Stimulated activated memory B cell treated with anti-CD40 and anti-IgM and Interleukin-4, amounts not matched to agents 10 μg/mL and 1 μg/mL and 100 μg/mL, for 72 hours (primary cell): ENCODE data around the gene TEX35.
"Not testable (repeated sequence)": the region's sequence is repeated elsewhere in the genome, so short reads cannot be mapped to it uniquely, and the experiment has no call there.

Experiments
- ATAC-seq: fragments of 150-1000 bp; cut with Tn5 transposase; 2 replicates; pipeline ENCODE4 v1.10.0; 2021
- H3K27ac Mint-ChIP-seq: one replicate; pipeline ENCODE4 v1.8.0; 2022; ENCODE audit warnings: mild to moderate bottlenecking, mixed read lengths
- H3K27me3 Mint-ChIP-seq: one replicate; pipeline ENCODE4 v1.8.0; 2022; ENCODE audit warnings: mixed read lengths
- H3K36me3 Mint-ChIP-seq: one replicate; pipeline ENCODE4 v1.8.0; 2022; ENCODE audit warnings: mixed read lengths
- H3K4me1 Mint-ChIP-seq: one replicate; pipeline ENCODE4 v1.8.0; 2022; ENCODE audit warnings: mixed read lengths
- H3K4me3 Mint-ChIP-seq: one replicate; pipeline ENCODE4 v1.8.0; 2022; ENCODE audit warnings: mild to moderate bottlenecking, moderate library complexity, mixed read lengths
- H3K9me3 Mint-ChIP-seq: one replicate; pipeline ENCODE4 v1.8.0; 2022; ENCODE audit warnings: mixed read lengths

The TEX35 gene

DNA sequence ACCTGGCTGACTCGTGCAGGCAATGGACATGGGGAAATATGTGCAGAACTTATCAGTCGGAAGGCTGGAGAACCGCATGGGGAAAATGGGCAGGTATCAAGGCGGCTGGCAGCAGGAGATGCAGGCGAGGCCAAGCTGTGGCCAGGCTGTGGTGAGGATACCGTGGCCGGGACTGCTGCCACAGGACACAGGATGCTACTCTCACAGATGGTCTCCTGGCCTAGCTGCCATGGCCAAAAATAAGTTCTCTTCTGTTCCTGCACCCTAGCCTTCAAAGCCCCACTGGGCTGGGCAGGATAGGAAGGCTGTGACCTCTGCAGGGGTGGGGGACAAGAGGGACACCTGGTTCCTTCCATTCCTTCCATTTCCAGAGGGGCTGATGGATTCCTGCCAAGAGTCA lies 26.4 kb downstream of the TEX35 start:
- no peaks in the 10 kb centered on the region for H3K27me3 Mint-ChIP-seq
- no peaks in the 10 kb centered on the region for H3K36me3 Mint-ChIP-seq
- no peak overlapping the region for H3K27ac Mint-ChIP-seq
- no peaks in the 10 kb centered on the region for H3K9me3 Mint-ChIP-seq
- no peak for ATAC-seq
- H3K4me1 Mint-ChIP-seq = peaks cover 23% of the 10 kb centered on the region
- no peak overlapping the region for H3K4me3 Mint-ChIP-seq

DNA sequence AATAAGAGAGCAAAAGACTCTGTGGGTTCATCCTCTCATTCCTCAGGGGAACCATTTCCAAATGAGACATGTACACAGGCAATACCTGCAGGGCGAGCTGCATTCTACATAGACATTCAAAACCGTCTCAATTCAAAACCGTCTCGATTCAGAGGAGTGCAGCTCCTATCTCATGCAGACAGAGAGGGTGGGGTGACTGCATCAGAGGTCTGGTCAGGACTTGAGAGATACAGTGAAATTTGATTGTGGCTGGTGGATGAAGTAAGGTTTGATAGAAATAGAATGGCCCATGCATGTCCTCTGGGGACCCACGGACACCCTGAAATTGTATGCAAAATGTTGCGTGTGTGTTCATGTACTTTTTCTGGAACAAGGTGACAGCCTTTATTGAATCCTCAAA lies 27.3 kb downstream of the TEX35 start:
- Mint-ChIP-seq H3K36me3 (peaks cover 4% of the 10 kb centered on the region), H3K9me3 (no peaks in the 10 kb centered on the region), H3K4me1 (peaks cover 32% of the 10 kb centered on the region), H3K4me3 (no peak overlapping the region), H3K27ac (no peak overlapping the region), H3K27me3 (no peaks in the 10 kb centered on the region)
- ATAC-seq = no peak

DNA sequence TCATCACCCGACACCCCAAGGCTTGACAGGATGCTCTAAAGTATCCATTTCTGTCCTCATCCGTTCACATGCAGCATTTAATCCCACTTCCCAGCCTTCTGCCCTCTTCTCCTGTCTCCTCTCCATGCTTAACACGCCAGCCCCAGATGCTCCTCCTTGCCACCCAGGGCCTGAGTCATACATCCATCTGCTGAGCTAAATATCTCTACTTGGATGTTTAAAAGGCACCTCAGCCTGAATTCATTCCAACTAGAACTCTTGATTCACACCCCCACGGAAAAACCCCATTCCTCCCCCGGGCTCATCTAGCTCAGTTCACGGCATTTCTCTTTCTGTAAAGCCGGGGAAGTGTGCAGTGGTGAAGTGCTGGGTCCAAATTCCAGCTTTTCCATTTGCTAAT lies 27.7 kb downstream of the TEX35 start:
- Mint-ChIP-seq H3K4me1 (peaks cover 36% of the 10 kb centered on the region), H3K27ac (peak overlapping the region; percentile 96), H3K27me3 (no peaks in the 10 kb centered on the region), H3K36me3 (peaks cover 8% of the 10 kb centered on the region), H3K9me3 (no peaks in the 10 kb centered on the region), H3K4me3 (no peak overlapping the region)
- ATAC-seq = no peak

DNA sequence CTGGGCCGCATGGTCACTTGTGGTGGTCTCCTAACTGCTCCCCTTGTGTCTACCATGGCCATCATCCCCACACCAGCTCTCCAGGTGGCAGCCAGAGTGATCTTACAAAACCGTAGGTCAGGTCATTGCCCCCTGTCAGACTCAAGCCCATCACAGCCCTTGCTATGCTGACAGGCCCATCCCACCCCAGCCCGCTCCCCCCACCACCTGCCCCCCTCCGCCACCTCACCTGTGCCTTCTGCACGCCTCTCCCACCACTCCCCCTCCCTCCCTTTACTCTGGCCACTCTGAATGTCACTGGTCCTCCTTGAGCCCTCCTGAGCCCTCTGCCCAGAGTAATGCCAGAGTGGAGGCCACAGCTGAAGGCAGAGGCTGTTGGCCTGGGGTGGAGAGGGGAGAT lies 28.5 kb downstream of the TEX35 start:
- peak overlapping the region; percentile 98 for H3K4me3 Mint-ChIP-seq
- peak overlapping the region; percentile 96 for H3K27ac Mint-ChIP-seq
- no peak for ATAC-seq
- H3K36me3 Mint-ChIP-seq = peaks cover 16% of the 10 kb centered on the region
- peaks cover 42% of the 10 kb centered on the region for H3K4me1 Mint-ChIP-seq
- no peaks in the 10 kb centered on the region for H3K9me3 Mint-ChIP-seq
- no peaks in the 10 kb centered on the region for H3K27me3 Mint-ChIP-seq

DNA sequence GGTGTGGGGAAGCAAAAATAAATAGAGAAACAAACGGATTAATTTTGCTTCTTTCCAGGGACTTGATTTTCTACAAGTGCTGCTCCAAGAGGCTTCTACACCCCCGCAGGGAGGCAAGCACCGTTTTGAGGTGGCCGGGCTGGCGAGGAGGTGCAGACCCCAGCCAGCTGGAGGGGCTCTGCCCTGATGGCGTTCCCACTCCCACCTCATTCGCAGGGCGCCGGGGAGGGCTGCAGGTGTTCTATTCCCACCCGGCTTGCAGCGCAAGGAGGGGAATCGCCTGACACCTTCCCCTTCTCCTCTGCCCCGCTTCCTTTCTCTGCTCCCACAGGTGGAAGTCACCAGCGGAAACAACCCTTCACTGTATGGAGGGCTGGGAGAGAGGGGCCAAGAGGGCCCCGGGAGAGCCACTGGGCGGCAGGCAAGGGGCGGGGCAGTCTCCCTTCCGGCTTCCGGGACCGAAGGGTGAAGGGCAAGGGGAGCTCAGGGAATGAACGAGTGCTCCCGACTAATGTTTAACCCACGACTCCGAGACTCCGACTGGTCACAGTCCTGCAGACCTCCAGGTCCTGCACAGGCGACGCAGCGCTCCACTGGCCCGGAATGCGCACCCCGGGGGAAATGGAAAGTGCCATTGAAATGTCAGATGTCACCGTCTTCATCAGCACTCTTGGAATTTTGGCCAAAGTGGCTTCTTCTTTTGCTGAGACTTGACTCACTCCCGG lies 29.1 kb downstream of the TEX35 start:
- Mint-ChIP-seq H3K27me3 (no peaks in the 10 kb centered on the region), H3K36me3 (peaks cover 22% of the 10 kb centered on the region), H3K9me3 (no peaks in the 10 kb centered on the region), H3K4me1 (peaks cover 42% of the 10 kb centered on the region), H3K27ac (peak overlapping the region; percentile 96), H3K4me3 (peak overlapping the region; percentile 98)
- ATAC-seq = peak; percentile 61

DNA sequence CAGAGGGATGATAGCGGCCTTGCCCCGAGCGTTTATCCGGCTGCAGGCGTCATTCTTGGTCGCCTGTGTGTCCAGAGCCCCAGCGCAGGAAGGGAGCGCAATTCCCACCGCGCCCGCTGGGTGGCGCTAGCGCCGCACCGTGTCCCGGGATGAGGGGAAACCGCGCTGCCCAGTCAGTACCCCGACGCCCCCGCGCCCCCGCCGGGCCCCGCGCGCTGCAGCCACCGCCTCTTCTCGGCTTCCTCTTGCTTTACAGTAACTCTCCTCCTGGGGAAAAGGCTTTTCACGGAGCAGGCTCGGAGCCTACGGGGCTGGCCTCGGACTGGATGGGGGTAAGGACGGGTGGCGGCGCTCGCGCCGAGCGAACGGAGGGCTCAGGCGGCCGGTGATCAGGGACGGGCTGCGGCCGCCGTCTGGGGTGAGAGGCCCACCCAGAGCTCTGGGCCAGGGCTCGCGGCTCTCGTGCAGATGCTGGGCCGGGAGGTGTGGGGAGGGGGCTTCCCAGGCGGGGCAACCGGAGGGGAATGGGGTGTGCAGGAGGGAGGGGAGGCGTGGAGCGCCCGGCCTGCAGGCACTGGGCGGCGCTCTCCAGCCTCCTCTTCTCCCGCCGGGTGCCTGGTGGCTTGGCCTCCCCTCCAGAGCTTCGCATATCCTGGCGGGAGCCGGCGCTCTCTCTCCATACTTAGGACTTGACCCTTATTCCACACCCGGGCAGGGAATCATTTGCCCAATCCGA lies 29.8 kb downstream of the TEX35 start:
- peaks cover 29% of the 10 kb centered on the region for H3K36me3 Mint-ChIP-seq
- peak overlapping the region; percentile 98 for H3K4me3 Mint-ChIP-seq
- peak; percentile 89 for ATAC-seq
- peaks cover 43% of the 10 kb centered on the region for H3K4me1 Mint-ChIP-seq
- peak overlapping the region; percentile 96 for H3K27ac Mint-ChIP-seq
- H3K9me3 Mint-ChIP-seq = no peaks in the 10 kb centered on the region
- no peaks in the 10 kb centered on the region for H3K27me3 Mint-ChIP-seq

DNA sequence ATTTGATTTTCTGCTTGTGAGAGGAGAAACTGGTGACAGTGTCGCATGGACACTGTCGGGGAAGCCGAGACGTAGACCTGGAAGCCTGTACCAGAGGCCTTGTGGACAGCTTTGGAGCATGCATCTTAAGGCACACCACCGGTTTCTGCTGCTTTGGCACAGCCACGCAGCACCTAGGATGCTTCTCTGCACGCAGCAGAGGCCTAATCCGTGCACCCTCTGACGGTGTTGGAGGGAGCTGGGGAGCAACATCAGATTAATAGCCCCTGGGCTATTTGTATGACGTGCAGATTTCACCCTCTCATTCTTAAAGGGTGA lies 30.3 kb downstream of the TEX35 start:
- Mint-ChIP-seq H3K27me3 (no peaks in the 10 kb centered on the region), H3K4me3 (peak overlapping the region; percentile 98), H3K4me1 (peaks cover 48% of the 10 kb centered on the region), H3K27ac (peak overlapping the region; percentile 96), H3K36me3 (peaks cover 34% of the 10 kb centered on the region), H3K9me3 (no peaks in the 10 kb centered on the region)
- peak; percentile 70 for ATAC-seq

DNA sequence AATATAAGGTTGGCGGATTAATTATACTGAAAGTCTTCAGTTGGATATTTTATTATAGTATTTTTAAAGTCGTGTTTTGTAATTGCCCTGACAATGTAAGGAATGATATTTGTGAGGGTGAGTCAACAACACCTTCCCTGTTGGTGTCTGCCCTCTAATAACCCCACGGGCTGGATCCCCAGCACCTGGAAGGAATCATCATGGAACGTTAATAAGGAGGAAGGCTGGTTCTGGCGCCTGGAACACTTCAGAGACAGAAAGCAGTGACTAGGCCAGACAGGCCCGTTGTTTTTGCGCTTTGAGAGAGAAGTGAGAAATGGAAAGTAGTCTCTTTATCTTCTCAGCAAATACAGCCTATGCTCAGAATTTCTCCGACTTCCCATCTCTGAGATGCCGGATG lies 31.6 kb downstream of the TEX35 start:
- no peak for ATAC-seq
- H3K4me3 Mint-ChIP-seq = peak overlapping the region; percentile 98

DNA sequence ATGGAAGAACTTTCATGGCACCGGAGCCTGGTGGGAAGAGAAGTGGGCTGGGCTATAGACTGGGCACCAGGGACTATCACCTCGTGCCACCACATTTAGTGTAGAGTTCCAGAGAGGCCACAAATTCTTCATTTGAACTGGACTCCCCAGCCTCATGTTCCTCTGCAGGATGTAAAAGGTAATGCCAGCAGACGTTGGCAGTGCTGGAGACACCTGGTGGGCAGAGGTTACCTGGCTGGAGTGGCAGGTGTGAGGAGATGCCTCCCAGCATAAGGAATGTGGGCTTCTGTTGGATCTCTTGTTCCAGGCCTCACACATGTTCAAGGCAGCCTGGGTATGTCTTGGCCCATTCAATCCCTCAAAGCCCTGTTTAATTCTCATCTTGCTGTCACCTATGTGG lies 35.2 kb downstream of the TEX35 start:
- H3K4me3 Mint-ChIP-seq = no peak overlapping the region
- no peak overlapping the region for H3K27ac Mint-ChIP-seq
- H3K27me3 Mint-ChIP-seq = no peaks in the 10 kb centered on the region
- peaks cover 80% of the 10 kb centered on the region for H3K36me3 Mint-ChIP-seq
- H3K9me3 Mint-ChIP-seq = peaks cover 6% of the 10 kb centered on the region
- no peak for ATAC-seq
- H3K4me1 Mint-ChIP-seq = peaks cover 62% of the 10 kb centered on the region

More for the DNA sequence above, 31.6 kb downstream of the TEX35 start:
- peaks cover 54% of the 10 kb centered on the region for H3K4me1 Mint-ChIP-seq
- no peaks in the 10 kb centered on the region for H3K9me3 Mint-ChIP-seq
- H3K36me3 Mint-ChIP-seq = peaks cover 44% of the 10 kb centered on the region
- H3K27ac Mint-ChIP-seq = peak overlapping the region; percentile 96
- no peaks in the 10 kb centered on the region for H3K27me3 Mint-ChIP-seq

DNA sequence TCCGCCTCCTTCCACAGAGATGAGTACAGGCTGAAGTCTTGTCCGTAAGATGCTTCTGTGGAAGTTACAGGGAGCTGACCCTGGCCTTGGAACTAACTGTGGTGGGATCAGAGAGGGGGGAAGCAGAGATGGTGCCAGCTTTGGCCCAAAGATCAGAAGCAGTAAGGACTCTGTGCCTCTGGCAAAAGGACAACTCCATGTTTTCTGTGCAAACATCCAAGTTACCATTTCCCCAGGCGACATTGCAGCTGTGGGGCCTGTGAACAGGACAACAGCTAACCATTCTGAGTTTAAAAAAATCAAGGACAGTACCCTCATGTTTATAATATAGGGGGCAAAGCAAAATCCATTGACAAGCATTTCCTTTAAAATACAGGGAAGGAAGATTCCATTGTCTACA lies 38.4 kb downstream of the TEX35 start:
- no peak for ATAC-seq
- peaks cover 30% of the 10 kb centered on the region for H3K4me1 Mint-ChIP-seq

DNA sequence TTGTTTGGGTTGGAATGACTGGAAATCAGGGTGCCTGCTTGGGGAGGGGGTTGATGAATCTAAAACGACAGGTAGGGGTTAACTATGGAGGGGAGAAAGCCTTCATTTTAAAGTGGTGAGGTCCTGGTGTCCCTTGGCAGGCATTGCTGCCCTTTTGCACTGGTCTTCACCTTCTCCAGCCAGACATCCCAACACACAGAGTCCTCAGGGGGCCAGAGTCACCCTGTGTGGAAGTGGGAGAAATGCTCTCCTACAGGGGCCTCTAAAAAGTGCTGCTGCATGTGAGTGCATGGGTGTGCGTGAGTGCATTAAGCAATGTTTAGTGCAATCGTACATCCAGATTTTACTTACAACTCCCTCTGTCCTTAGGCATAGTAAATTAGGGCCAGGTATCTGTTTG lies 39.0 kb downstream of the TEX35 start:
- Mint-ChIP-seq H3K36me3 (peaks cover 79% of the 10 kb centered on the region), H3K4me3 (no peak overlapping the region), H3K27ac (peak overlapping the region; percentile 46), H3K4me1 (peaks cover 30% of the 10 kb centered on the region), H3K27me3 (no peaks in the 10 kb centered on the region), H3K9me3 (peaks cover 15% of the 10 kb centered on the region)
- no peak for ATAC-seq

More for the DNA sequence above, 38.4 kb downstream of the TEX35 start:
- H3K27ac Mint-ChIP-seq = peak overlapping the region; percentile 46
- H3K9me3 Mint-ChIP-seq = peaks cover 15% of the 10 kb centered on the region
- no peak overlapping the region for H3K4me3 Mint-ChIP-seq
- H3K27me3 Mint-ChIP-seq = no peaks in the 10 kb centered on the region
- peaks cover 86% of the 10 kb centered on the region for H3K36me3 Mint-ChIP-seq

DNA sequence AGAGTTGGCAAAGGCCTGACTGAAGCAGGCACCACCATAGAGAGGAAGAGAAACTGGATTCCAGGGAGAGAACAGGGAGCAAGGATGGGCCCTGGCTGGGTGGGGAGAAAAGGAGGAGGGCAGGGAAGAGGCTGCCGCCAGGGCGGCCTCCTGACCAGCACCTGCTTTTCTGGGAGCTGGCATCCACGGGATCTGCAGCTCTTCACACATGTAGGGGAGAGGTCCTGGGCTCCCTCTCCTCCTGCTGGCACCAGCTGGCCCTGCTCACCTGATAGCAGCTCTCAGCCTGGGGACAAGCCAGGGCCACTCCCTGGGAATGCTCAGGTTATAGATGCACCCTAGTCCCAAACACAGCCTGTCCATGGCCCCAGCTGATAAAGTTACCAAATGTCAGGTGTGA lies 39.9 kb downstream of the TEX35 start:
- Mint-ChIP-seq H3K36me3 (peaks cover 70% of the 10 kb centered on the region), H3K27ac (no peak overlapping the region), H3K27me3 (no peaks in the 10 kb centered on the region), H3K4me1 (peaks cover 29% of the 10 kb centered on the region), H3K4me3 (no peak overlapping the region), H3K9me3 (peaks cover 15% of the 10 kb centered on the region)
- ATAC-seq = no peak

DNA sequence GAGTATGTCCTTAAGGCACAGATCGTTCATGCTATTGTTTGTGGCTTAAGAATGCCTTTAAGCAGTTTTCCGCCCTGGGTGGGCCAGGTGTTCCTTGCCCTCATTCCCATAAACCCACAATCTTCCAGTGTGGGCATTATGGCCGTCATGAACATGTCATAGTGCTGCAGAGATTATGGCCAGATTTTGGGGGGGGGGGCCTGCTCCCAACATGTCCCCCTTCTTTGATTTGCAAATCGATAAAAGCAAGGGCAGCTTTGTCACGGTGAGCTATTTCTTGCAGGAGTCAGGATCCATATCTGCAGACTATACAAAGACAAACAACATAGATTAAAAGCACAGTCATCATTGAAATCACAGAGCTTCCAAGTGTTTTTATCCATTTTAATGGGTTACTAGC lies 41.4 kb downstream of the TEX35 start:
- H3K4me1 Mint-ChIP-seq = peaks cover 29% of the 10 kb centered on the region
- H3K4me3 Mint-ChIP-seq, H3K27me3 Mint-ChIP-seq, ATAC-seq, H3K27ac Mint-ChIP-seq: not testable (repeated sequence)
- H3K36me3 Mint-ChIP-seq = peaks cover 62% of the 10 kb centered on the region
- H3K9me3 Mint-ChIP-seq = peaks cover 15% of the 10 kb centered on the region

DNA sequence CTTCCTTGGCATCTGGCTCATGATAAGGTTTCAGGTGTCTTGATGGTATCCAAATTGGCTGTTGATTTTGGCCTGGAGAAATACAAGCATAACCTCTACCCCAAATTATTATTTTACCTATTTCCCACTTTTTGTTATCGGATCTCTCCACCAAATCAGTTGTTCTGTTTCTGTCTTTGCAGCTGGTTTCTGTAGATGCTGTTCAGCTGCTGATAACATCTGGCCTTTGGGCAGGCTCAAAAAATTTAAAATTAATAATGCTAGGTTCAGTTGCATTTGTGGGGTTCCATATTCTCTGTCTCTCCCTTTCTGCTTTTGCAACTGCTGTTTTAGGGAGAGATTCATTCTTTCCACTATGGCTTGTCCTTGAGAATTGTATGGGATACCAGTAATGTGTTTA lies 42.7 kb downstream of the TEX35 start:
- H3K4me1 Mint-ChIP-seq = peaks cover 28% of the 10 kb centered on the region

DNA sequence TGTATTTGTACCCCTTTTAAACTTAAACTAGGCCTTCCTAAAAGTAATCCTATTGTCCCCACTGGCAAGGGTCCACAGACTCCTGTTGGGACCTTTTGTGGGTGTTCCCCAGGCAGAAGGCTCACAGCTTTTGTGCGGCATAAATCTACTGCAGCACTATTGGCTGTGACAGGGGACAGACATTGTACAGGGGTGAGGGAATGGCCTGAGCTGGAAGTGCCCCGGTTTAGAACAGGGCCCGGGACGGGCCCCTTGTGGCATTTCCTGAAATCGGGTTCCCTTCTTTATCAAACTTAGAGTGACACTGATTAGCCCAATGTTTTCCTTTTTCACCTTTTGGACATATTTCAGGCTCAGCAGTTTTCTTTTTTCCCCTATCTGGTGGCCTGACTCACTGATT lies 45.9 kb downstream of the TEX35 start:
- not testable (repeated sequence) for H3K27me3 Mint-ChIP-seq, H3K4me3 Mint-ChIP-seq, H3K9me3 Mint-ChIP-seq, ATAC-seq
- peaks cover 32% of the 10 kb centered on the region for H3K36me3 Mint-ChIP-seq
- H3K4me1 Mint-ChIP-seq = peaks cover 39% of the 10 kb centered on the region
- H3K27ac Mint-ChIP-seq = peak overlapping the region; percentile 67

More for the DNA sequence above, 42.7 kb downstream of the TEX35 start:
- Mint-ChIP-seq H3K9me3 (peaks cover 14% of the 10 kb centered on the region), H3K36me3 (peaks cover 59% of the 10 kb centered on the region)
- H3K4me3 Mint-ChIP-seq, ATAC-seq, H3K27ac Mint-ChIP-seq, H3K27me3 Mint-ChIP-seq: not testable (repeated sequence)

DNA sequence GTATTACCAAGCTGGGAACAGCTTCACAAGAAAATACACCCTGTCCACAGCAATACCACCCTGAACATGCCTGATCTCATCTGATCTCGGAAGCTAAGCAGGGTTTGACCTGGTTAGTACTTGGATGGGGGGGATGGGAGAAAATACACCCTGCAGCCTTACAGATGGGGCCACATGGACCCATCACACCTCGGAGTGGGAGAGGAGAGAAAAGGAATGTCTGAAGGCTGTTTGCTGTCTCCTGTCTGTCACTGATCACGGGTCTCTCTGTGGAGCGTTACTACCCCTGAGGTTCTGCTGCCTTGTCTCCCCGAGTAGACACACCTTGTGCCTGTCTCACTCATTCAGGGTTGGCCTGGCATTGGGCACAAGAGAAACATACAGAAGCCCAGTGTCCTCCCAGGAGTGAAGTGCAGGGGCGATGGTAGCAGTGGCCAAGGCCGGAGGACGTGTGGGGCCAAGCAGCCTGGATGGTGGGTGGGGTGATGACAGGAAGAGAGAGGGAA lies 48.0 kb downstream of the TEX35 start:
- H3K4me3 Mint-ChIP-seq = no peak overlapping the region
- H3K9me3 Mint-ChIP-seq = no peaks in the 10 kb centered on the region
- peaks cover 57% of the 10 kb centered on the region for H3K4me1 Mint-ChIP-seq
- H3K36me3 Mint-ChIP-seq = peaks cover 19% of the 10 kb centered on the region
- peak overlapping the region; percentile 72 for H3K27ac Mint-ChIP-seq
- no peak for ATAC-seq
- no peaks in the 10 kb centered on the region for H3K27me3 Mint-ChIP-seq
